ENCODE data around the gene PRR5.
"Not testable (repeated sequence)": the region's sequence is repeated elsewhere in the genome, so short reads cannot be mapped to it uniquely, and the experiment has no call there.

Gene PRR5, protein sequence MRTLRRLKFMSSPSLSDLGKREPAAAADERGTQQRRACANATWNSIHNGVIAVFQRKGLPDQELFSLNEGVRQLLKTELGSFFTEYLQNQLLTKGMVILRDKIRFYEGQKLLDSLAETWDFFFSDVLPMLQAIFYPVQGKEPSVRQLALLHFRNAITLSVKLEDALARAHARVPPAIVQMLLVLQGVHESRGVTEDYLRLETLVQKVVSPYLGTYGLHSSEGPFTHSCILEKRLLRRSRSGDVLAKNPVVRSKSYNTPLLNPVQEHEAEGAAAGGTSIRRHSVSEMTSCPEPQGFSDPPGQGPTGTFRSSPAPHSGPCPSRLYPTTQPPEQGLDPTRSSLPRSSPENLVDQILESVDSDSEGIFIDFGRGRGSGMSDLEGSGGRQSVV

GRCh38 chr22:44701824-44702478, at the start of gene PRR5:
Gene PRR5 (plus strand): TSS chr22:44702204. CDS start chr22:44702475, 271 bp downstream.
- DNase-seq (ENCODE audit: low spot score): peak; percentile 87

DNA sequence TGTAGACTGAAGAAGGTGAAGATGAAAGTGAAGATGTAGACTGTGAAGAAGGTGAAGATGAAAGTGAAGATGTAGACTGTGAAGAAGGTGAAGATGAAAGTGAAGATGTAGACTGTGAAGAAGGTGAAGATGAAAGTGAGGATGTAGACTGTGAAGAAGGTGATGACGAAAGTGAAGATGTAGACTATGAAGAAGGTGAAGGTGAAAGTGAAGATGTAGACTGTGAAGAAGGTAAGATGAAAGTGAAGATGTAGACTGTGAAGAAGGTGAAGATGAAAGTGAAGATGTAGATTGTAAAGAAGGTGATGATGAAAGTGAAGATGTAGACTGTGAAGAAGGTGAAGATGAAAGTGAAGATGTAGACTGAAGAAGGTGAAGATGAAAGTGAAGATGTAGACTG, 49.1 kb upstream of the PRR5 start:
- not testable (repeated sequence) for DNase-seq (ENCODE audit: low spot score)

GRCh38 chr22:44658311-44658953, 43.6 kb upstream of the PRR5 start:
- DNase-seq (ENCODE audit: low spot score): no peak

DNA sequence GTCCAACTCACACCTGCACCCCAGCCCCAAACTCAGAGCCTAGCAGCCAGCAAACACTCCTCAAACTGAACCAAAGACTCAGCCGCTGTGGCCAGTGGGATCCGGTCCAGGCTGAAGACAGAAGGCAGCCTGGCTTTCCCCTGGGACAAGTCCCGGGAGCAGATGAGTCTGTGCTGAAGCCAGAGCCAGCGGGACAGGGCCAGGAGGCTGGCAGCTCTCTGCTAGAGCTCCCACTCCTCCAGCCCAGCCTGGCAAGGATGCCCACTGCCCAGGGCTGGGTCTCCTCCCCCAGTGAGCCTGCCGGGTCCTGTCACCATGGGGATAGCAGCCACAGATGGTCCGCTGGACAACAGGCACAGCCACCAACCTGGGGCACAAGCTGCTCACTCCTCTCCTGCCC, 42.9 kb upstream of the PRR5 start:
- no peak for DNase-seq (ENCODE audit: low spot score)

DNA sequence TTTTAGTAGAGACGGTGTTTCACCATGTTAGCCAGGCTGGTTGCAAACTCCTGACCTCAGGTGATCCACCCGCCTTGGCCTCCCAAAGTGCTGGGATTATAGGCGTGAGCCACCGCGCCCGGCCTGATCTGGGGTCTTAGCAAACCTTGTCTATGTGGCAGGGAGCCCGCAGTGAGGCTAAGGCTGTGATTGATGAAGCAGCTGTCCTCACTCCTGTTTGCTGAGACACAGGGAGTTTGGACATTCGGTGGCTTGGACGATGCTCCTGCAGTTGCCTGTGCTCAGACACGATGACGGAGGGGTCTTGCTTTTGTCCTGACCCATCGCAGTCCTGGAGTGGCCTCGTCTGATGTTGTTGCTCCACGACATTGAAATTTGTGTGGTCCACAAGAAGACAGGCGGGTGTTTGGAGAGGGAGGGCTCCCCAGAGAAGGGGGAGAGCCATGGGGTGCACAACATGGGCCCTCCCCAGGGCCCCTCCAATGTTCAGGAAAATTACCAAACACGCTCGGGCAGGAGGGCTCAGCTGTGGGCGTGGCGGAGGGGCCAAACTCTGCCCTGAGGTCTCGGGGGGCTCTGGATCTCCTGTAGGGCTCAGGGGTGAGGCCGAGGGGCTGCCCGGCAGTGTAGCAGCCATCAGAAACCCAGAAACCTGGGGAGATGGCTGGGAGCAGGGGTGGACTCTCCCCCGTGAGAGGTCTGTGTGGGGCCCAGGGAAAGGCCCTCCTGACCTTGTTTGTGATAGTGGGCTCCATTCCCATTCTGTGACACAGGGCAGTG, 41.8 kb upstream of the PRR5 start:
- DNase-seq (ENCODE audit: low spot score): no peak

DNA sequence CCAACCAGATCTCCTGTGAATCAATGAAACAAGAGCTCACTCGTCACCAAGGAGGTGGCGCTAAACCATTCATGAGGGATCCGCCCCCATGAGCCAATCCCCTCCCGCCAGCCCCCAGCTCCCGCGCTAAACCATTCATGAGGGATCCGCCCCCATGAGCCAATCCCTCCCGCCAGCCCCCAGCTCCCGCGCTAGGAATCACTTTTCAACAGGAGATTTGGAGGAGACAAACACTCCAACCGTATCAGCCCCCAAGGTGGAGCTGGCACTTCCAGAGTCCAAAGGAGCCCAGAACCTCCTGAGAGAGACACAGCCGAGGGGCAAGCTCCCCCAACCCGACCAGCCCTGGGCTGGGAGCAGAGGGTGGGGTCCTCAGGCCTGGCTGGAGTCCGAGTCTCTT, 40.9 kb upstream of the PRR5 start:
- DNase-seq (ENCODE audit: low spot score): no peak

GRCh38 chr22:44661659-44662569, 40.1 kb upstream of the PRR5 start:
- no peak for DNase-seq (ENCODE audit: low spot score)

GRCh38 chr22:44663256-44663999, 38.6 kb upstream of the PRR5 start:
- DNase-seq (ENCODE audit: low spot score): no peak

DNA sequence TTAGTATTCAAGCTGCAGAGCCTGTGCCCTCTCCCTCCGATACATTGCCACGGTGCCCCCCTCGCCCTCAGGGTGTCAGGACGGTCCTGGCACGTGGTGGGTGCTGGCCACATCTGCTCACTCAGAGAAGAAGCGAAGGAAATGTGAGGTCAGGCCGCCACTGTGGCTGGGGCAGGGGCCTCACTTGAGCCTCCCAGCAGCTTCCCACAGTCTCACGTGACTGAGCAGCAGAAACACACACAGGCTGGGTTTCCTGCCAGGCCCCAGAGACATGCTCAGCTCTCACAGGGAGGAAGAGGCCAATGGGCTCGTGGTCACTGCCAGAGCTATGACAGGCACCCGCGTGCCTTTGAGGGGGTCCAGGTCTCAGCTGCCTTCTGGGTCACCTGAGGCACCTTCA, 37.9 kb upstream of the PRR5 start:
- DNase-seq (ENCODE audit: low spot score): no peak

GRCh38 chr22:44665115-44665514, 36.9 kb upstream of the PRR5 start:
- no peak for DNase-seq (ENCODE audit: low spot score)

GRCh38 chr22:44666207-44666585, 35.8 kb upstream of the PRR5 start:
- DNase-seq (ENCODE audit: low spot score): no peak

DNA sequence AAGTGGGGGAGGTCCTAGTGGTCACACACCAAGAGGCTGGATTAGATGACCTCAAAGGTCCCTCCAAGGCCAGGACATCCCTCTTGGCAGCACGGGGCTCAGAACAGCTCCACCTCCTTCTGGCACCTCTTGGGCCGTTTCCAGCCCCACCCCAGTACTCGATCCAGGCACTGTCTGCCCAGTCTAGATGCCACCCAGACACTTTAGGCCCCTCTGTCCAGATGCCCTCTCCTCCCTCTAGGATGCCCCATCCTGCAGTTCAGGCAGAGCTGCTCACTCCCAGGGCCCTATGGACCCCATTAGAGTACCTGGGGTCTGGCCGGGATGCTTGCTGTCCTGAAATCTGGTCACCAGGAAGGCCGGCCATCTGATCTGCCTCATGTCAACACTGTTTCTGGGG, 34.7 kb upstream of the PRR5 start:
- no peak for DNase-seq (ENCODE audit: low spot score)

- no peak for DNase-seq (ENCODE audit: low spot score)
These were observed 34.2 kb upstream of the PRR5 start for GRCh38 chr22:44667829-44668189.

GRCh38 chr22:44668190-44668885, 33.7 kb upstream of the PRR5 start:
- DNase-seq (ENCODE audit: low spot score): peak; percentile 59

- no peak for DNase-seq (ENCODE audit: low spot score)
These were observed 33.0 kb upstream of the PRR5 start for GRCh38 chr22:44668886-44669521.

GRCh38 chr22:44669561-44669976, 32.4 kb upstream of the PRR5 start:
- DNase-seq (ENCODE audit: low spot score): peak; percentile 81

DNA sequence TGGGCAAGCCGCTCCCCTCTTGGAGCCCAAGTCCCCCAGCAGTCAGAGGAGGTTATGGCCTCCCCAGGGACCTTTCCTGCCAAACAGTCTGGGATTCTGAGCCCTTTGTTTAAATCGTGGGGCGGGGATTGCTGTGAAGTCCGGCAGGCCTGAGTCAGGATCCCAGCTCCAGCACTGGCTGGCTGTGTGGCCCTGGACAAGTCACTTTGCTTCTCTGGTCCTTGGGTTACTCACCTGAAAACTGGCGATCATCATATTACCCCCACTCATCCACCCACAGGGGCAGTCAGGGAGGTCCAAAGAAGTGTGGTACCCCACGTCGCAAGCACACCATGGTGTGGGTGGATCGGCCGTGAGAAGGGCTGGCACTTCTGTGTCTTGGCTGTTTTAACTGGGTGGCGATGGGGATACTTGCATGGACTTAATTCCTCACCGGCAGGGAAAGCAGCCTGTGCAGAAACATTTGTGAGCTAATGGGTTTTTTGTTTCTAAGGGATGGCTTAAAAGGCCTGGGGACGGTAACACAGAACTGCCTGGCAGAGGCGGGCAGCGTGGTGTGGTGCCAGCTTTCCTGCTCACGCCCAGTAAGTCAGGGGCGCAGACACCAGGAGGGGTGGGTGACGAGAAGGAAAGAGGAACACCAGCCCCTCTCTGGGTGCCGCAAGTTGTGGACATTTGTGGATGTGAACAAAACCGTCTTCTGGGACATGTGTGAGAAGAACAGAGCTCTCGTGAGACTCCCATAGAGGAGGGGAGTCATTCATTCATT, 31.6 kb upstream of the PRR5 start:
- DNase-seq (ENCODE audit: low spot score): no peak

- DNase-seq (ENCODE audit: low spot score): no peak
These were observed 30.3 kb upstream of the PRR5 start for GRCh38 chr22:44671742-44672141.

GRCh38 chr22:44672632-44673031, 29.4 kb upstream of the PRR5 start:
- no peak for DNase-seq (ENCODE audit: low spot score)
